GM12874 (cell line): ENCODE results near the gene TMEM45A.

Experiments
- CTCF ChIP-seq: IDR thresholded peaks from 2 replicates; pipeline ENCODE4 v1.5.1; 2011; ENCODE audit warnings: low read depth, mild to moderate bottlenecking, control low read depth, low read length, moderate library complexity; ENCODE audit not compliant: insufficient read depth

Gene TMEM45A

GRCh38 chr3:100527347-100527735, 34.9 kb downstream of the TMEM45A start:
- TF ChIP-seq CTCF, result no peak

GRCh38 chr3:100531093-100531492, 38.7 kb downstream of the TMEM45A start:
- no peak for TF ChIP-seq CTCF

GRCh38 chr3:100532411-100532810, 40.0 kb downstream of the TMEM45A start:
- no peak for TF ChIP-seq CTCF

GRCh38 chr3:100533176-100533575, 40.8 kb downstream of the TMEM45A start:
- TF ChIP-seq CTCF, result no peak

- no peak for TF ChIP-seq CTCF
Observed at GRCh38 chr3:100535610-100535943, 43.2 kb downstream of the TMEM45A start.

- no peak for TF ChIP-seq CTCF
Observed at GRCh38 chr3:100536093-100536492, 43.7 kb downstream of the TMEM45A start.

GRCh38 chr3:100537646-100538338, 45.4 kb downstream of the TMEM45A start:
- no peak for TF ChIP-seq CTCF
